GM19467 (cell line): ENCODE results near the gene GBP2.

Experiments
- ATAC-seq: cut with Tn5 transposase; IDR thresholded peaks from one replicate; pipeline ENCODE4 v1.9.1; 2021; ENCODE audit warnings: mild to moderate bottlenecking, moderate library complexity; ENCODE audit not compliant: unreplicated experiment

GBP2 gene, protein sequence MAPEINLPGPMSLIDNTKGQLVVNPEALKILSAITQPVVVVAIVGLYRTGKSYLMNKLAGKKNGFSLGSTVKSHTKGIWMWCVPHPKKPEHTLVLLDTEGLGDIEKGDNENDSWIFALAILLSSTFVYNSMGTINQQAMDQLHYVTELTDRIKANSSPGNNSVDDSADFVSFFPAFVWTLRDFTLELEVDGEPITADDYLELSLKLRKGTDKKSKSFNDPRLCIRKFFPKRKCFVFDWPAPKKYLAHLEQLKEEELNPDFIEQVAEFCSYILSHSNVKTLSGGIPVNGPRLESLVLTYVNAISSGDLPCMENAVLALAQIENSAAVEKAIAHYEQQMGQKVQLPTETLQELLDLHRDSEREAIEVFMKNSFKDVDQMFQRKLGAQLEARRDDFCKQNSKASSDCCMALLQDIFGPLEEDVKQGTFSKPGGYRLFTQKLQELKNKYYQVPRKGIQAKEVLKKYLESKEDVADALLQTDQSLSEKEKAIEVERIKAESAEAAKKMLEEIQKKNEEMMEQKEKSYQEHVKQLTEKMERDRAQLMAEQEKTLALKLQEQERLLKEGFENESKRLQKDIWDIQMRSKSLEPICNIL

DNA sequence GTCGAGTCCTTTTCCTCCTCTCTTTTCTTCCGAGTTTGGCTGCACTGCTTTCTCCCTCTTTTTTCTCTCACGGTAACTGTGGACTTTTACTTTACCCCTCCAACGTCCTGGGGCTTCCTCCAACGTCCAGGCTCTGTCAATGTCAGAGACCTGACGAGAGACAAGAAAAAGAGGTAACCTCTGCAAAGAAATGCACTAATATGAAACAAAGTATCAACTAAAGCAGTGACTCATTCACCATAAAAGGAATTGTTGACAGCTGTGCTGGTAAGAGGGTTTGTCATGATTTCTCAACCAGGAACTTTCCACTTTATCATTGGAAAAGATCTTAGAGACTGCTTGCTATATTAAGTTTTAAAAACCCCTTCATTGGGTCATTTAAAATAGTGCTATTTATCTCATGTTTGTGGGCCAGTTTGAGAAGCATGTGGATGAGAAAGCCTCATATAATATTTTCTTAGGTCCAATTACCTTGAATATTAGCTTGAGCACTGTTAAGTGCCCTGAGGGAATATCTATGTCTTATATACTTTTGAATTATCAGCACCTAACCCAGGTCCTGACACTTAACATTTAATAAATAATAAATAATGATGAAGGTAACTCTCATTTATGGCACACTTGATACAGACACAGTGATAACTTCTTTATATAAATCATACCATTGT lies at the start of gene GBP2:
Gene GBP2, minus strand, starts transcription at position 202 of the 668 bp plus-strand sequence. CDS start 4,148 bp downstream, outside the sequence.
- ATAC-seq, result peak; percentile 65

DNA sequence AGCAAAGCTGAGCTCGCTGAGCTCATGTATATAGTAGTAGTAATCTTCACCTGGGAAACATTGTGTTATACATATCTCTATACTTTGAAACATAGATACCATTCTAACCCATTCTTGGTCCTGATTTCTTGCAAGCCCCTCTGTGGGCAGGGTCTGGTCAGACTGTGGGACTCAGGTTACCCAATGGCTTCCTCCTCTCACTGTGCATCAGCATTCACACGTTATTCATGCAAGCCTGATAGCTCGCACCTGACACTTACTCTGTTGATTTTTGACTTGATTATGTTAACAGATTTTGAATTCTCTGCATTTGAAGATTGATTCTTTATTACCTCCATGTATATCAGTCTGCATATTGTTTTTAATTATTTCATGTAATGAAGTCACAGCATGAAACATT lies 48.6 kb upstream of the GBP2 start:
- ATAC-seq, result no peak

DNA sequence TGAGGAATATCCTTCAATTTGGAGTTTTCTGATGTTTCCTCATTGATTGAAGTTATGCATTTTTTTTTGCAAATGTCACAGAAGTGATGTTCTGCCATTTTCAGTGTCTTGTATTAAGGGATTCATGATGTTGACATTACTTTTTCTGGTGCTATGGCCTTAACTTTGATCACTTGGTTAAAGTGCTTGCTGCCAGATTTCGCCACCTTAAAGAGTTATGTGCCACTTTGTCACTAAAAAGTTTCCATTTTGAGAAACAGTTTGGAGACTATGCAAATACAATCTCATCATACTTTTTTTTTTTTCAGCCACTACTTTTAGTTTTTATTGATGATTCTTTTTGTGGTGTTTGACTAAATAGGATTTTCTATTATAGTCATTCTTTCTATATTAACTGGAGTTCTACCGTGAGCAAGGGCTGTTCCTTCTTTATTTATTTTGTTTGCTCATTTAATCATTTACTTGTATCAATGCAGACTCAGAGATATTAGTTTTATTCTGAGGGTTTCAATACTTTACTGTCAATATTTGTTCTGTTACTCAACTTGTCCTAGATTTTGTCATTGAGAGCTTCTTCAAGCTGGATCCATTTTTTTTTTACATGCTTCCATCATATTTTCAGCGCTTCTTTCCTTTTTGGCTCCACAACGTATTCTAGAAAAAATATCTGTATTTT lies 46.7 kb upstream of the GBP2 start:
- no peak for ATAC-seq

DNA sequence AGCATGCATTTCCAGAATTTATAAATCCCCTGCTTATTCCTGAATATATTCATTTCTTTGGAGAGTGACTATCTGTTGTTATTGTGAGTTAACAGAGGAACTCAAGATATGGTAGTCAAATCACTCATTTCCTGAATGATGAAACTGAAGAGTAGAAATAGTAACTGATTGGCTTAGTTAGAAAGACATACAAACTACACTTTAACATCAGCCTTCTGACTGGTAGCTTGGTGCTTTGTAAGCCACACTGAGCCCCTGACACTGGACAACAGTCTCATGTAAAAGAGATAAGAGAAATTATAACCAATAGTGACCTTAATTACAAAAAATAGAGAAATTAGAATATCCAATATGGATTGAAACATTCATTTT lies 45.1 kb upstream of the GBP2 start:
- no peak for ATAC-seq

DNA sequence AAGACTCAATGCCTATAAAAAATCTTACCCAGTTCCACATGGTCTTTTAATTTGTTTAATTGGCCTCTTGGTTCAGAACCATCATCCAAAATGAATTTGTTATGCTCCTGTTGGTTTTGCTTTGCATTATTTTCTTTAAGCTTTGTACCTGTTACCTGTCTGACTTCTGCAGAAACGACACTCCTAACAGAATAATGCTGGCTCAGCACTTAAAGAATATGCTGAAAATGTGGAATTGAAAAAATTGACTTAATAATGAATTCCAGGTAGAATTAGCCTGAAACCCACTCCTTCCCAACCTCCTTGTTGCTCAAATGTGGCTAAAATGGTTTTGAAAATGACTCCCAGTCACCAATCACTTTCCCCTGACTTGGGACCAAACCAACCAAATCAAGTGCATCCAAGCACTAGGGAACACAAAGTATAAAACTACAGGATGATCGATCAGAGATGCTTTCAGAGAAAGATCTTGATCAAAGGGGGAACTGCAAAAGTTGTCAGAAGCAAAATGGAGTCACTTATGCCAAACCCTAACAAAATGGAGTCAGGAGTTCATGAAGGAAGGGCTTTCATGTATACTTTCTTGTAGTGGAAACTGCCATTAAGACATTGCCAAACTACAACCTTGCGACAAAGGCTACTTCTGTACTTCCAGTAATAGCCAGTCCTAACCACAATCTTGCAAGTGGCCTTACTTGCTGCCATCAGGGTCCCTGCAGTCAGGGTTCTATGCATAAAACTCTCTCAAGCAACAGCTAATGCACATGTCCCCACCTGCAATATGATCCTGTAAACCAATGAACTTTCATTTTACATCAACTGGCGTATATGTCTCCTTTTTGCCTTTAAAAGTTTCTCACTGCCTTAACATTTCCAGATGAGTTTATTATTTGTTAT lies 44.5 kb upstream of the GBP2 start:
- ATAC-seq, result no peak

DNA sequence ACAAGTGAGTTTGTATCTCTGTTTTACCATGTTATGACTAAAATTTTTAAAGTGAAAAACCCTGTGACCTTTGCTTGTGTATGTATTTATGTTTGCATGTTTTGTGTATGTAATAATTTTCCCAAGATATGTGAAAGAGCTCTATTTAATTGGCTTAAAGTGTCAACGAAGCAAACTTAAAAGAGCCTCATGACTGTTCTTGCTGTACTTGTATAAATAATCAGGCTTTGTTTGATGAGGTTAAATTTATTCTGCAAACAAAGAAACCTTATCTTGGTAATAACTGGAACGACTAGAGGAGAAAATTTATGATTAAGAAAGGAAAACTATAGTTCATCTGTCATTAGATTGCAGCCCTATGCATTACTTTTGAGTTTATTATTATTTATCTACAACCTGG lies 43.3 kb upstream of the GBP2 start:
- ATAC-seq, result no peak

DNA sequence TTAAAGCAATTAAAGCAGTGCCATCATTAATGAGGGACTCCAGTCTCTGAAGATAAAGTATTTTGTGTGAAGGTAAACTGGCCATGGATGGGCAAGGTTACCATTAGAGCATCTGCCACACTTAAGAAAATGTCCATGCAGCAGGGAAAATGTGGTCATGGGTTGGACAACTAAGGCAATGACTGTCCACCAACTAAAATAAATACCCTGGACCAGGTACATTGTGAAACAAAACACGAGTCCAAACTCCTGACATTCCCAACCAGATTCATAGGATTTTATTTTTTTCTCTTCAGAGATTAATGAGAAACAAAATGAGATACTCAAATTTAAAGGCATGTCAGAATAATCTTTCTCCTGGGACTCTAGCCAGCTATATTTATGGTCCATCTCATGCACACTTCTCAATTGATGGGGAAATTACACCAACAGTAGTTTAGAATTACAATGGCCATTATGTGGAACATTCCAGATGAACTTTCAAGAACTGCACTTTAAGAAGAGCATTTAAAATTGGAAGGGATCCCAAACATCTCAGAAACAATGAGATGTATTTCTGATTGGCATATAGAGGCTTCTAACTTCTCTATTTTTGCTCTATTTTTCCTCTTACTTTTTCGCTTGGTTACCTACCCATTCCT lies 41.8 kb upstream of the GBP2 start:
- no peak for ATAC-seq

DNA sequence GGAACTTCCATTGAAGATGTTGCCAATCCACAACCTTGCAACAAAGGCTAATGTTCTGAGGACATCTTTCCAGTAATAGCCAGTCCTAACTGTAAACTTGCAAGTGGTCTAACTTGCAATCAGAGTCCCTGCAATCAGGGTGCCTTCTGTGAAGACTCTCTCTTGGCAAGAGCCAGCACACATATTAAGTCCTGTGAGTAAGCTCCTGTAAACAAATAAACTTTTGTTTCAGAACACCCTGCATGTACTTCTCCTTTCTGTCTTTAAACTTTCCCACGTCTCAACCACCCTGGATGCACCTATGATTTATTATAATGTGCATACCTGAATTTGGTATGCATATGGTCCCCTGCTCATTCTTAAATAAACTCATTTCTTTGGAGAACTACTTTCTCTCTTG lies 40.8 kb upstream of the GBP2 start:
- no peak for ATAC-seq

DNA sequence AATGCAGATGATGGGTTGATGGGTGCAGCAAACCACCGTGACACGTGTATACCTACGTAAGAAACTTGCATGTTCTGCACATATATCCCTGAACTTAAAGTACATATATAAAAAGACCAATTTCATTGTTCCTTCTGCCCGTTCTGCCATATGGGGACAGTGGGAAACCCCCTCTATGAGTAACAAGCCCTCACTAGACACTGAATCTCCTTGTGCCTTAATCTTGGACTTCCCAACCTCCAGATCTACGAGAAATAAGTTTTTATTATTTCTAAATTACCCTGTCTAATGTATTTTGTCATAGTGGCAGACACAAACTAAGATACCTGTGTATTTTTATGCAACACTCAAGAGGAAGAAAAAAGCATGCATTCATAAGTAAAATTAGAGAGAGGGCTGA lies 39.9 kb upstream of the GBP2 start:
- no peak for ATAC-seq

DNA sequence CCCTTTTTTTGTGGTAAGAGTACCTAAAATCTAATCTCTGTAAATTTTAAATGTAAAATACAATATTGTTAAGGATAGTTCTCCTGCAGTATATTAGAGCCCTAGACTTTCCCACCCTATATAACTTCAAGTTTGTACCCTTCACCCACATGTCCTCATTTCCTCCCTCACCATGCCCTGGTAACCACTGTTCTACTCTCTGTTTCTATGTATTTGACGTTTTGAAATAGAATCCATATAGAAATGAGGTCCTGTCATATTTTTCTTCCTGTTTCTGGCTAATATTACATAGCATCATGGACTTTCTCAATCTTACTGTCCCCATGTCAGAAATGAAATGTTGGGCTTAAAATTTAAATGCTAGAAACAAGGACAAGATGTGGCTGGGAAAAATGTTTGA lies 25.1 kb upstream of the GBP2 start:
- ATAC-seq, result no peak

DNA sequence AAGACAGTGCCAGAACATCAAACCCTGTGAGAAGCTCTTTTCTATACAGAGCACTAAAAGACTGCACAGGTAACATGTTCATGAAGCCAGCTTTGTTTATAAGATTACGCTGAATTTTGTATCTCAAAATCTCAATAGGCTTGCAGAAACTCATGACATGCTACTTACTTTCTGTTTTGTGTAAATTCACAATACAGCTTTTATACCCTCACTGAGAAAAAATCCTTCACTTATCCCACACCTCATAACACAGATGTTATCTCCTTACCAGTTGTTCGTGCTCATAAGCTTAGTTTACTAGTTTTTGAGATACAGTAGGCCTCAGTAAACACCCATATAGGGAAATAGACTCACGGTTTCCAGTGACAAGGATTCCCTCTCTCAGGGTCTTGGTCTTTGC lies 24.1 kb upstream of the GBP2 start:
- no peak for ATAC-seq

DNA sequence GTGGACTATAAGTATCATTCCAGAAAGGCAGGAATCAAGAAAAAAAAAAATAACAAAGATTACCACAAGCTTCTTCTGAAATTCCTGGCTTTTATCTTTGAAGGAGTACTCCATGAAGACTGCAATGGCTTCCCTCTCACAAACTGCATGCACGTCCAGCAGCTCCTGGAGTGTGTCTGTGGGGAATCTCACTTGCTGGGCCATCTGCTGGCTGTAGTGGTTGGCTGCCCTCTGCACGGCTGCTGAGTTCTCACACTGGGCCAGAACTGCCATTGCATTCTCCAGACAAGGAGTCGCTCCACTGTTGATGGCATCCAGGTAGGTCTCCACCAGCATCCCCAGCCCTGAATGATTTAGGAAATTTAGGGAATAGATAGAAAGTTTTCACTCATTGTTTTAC lies 23.3 kb upstream of the GBP2 start:
- ATAC-seq, result no peak

DNA sequence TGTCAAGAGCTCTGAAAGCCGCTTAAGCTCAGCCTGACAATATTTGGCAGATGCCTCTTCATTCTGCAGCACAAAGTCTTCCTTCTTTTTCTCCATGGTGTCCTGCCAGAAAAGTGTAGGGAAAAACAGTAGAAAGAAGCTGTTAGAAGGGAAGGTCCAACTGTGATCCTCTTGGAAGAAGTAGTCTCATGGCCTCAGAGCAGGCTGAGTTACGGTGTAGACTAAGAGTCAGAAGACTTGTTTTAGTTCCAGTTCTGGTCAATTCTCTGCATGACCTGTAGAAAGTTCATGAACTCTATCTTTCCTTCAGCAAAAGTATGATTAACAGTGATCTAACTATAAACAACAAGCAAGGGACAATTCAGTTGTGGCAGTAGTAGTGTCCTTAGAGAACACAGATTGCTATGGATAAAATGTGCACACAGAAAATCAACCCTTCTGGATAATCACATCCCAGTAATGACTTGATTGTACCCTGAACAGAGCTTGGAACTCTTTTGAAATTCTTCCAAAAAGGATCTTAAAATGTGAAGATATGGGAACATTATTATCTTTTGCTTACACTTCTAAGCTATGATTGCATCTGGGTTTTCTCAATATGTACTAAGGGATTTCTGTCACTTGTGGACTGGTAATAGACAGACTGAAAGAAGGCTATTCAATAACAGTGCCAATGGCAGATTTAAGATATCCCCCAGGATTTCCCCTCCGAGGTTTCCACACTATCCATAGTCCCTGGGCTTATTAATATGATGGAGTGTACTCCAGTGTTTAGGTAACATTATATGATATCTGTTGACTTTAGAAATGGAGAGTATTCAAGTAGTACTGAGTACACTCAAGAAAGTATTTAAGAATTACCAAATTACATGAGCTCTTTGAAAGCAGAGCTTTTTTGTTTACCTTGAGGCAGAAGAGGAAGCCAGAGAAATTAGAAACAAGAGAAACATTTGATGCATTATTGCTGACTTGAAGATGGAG lies 22.1 kb upstream of the GBP2 start:
- ATAC-seq, result no peak

DNA sequence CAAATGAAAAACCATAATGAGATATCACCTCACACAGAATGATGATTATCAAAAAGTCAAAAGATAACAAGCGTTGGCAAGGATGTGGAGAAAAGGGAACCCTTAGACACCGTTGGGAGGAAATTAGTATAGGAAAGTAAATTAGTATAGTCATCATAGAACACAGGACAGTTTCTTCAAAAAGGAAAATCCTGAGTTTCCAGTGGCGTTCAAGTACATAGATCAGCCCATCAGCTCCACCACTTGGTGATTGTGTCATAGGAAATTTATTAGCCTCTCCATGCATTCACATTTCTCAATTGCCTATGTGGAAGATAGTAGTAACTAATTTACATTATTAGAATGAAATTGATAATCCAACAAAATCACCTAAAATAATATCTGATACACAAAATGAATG lies 20.8 kb upstream of the GBP2 start:
- no peak for ATAC-seq

DNA sequence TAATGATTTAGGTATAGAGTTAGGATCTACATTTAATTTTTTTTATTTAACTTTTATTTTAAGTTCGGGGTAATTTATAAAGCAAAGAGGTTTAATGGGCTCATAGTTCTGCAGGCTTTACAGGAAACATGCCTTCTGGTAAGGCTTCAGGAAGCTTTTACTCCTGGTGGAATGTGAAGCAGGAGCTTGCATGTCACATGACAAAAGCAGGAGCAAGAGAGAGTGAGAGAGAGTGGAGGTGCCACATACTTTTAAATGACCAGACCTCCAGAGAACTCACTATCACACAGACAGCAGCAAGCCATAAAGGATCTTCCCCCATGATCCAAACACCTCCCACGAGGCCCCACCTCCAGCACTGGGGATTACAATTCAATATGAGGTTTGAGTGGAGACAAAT lies 17.6 kb upstream of the GBP2 start:
- ATAC-seq, result no peak

DNA sequence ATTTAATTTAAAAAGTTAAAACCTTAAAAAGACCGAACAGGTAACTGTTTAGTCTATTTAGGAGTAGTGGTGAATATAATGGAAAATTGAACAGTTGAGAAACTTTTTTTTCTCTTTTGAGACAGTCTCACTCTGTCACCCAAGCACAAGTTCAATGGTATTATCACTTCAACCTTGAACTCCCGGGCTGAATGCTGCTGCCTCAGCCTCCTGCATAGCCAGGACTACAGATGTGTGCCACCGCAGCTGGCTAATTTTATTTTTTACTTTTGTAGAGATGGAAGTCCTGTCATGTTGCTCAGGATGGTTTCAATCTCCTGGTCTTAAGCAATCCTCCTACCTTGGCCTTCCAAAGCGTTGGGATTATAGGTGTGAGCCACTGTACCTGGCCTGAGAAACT lies 16.2 kb upstream of the GBP2 start:
- ATAC-seq, result no peak

DNA sequence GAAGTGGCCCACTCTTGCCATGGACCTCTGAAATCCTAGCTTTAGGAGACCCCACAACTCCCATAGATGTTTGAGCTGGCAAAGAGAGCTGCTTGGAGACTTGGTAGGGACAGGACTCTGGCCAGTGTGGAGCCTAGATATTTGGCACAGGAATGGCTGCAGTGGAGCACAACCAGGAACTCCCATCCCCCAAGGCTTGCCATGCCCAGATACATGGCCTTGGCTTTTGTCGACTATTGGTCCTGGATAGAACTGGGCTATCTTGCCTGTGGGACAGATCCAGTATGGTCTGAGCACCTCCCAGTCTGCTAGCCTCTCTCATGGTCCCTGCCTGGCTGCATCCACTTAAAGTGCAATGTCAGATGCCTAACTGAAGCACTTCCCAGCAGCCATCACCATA lies 7.8 kb upstream of the GBP2 start:
- no peak for ATAC-seq

DNA sequence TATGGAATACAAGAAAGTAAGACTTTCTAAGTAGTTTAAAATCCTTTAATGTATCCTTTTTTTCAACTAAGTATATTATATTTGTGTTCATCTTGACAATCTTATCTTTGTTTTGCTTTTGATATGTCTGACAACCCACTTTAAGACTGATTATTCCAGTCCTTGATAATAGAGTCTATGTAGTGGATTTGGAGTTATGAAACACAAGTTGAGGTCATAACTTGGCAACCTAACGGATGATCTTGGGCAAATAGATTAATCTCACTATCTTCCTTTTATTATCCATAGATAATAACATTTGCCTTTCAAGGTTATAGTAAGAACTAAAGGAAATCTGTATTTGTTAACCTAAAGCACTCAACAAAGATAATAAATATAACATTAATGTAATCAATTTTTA lies 4.8 kb upstream of the GBP2 start:
- no peak for ATAC-seq

DNA sequence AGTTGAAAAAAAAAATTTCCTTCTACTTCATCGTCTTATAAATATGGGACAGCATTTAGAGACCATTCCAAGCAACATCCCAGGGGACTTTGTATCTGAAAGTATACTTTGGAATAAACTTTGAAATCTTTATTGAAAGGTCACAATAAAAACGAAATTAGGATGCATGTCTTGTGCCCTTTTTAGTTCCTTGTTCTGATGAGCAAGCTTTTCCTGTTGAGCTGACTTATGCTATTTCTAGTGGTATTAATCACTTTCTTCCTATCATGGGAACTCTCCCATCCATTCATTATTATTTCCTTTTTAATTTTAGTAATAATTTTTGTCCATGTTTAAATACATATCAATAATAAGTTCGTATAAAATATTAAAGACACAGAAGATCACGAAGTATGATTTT lies 4.0 kb upstream of the GBP2 start:
- no peak for ATAC-seq
